ENCODE results near the gene LSM14A.
"Not testable (repeated sequence)": the region's sequence is repeated elsewhere in the genome, so short reads cannot be mapped to it uniquely, and the experiment has no call there.

The LSM14A gene

DNA sequence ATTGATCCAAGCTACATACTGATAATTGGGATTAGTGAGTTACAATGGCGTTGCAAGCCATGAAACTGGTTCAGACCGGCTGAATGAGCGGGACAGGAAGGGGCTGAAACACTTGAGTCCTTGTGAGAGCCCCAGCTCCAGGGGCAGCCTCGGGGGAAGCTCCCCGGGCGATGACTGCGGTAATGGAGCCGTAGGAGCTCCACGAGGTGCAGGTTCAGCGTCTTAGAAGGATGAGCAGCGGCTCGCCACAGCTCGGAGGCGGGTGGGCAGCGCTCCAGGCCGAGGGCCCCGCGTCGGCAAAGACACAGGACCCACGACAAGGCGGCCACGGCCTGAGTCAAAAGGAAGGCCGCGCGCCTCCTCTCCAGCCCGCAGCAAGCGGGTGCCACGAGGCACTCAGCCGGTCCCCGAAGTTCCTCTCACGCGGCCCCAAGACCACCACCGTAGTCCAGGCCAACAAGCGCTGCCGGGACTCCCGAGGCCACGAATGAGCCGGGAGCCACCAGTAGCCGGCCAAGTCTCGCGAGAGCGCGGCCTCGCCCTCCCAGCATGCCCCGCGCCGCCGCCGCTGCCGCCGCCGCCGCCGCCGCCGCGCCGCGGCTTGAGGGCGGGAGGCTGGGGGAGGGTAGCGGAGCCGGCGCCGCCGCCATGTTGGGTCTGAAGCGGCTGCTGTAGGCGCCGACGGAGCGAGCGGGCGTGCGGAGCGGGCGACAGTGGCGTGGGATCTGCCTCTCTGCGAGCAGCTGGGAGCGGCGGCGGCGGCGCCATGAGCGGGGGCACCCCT, at the start of gene LSM14A:
Gene LSM14A (plus strand): TSS at position 628 of the 784 bp plus-strand sequence. CDS start 139 bp downstream, at position 767.
- DNase-seq (ENCODE audit: low spot score): peak; percentile 84

- DNase-seq (ENCODE audit: low spot score): no peak
Observed at GRCh38 chr19:34124828-34125227, 47.5 kb upstream of the LSM14A start.

GRCh38 chr19:34126966-34127365, 45.3 kb upstream of the LSM14A start:
- no peak for DNase-seq (ENCODE audit: low spot score)

GRCh38 chr19:34127684-34128189, 44.6 kb upstream of the LSM14A start:
- DNase-seq (ENCODE audit: low spot score): no peak

DNA sequence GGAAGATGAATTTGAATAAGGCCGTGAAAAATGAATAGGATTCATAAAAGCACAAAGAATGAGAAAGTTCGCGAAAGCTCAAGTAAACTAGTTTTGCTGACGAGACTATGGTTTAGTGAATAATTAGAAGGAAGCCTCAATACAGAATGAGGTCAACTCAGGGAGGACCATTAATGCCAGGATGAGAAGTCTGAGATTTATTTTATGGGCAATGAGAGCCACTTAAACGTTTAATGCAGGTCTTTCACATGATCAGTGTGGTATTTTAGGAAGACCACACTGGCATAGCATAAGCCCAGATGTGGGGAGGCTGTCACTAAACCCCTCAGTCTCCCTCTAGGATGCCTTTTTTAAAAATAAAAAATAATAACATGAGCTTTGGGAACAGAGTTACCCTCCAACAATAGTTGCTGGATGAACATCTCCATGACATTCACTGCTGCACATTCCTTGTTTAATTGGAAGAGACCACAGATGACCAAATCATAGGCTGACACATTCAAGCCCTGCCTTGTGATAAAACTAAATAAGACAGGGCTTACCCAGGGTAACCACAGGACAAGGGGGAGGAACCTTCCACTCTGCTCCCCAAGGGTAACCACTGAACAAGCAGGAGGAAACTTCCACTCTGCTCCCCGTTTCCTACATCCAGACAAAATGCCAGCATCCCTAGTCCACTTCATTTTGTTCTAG, 43.6 kb upstream of the LSM14A start:
- DNase-seq (ENCODE audit: low spot score): no peak

DNA sequence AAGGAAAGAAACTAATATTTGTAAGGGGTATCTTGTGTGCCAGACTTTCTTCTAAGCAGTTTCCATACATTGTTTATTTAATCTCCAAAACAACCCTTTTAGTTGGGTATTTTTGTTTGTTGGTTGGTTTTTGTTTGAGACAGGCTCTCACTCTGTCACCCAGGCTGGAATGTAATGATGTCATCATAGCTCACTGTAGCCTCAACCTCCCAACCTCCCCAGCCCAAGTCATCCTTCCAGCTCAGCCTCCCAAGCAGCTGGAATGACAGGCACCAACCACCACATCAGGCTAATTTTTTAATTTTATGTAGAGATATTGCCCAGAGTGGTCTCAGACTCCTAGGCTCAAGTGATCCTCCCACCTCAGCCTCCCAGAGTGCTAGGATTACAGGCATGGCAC, 41.2 kb upstream of the LSM14A start:
- no peak for DNase-seq (ENCODE audit: low spot score)

- DNase-seq (ENCODE audit: low spot score): not testable (repeated sequence)
Observed at GRCh38 chr19:34132145-34132544, 40.2 kb upstream of the LSM14A start.

GRCh38 chr19:34132706-34133105, 39.6 kb upstream of the LSM14A start:
- DNase-seq (ENCODE audit: low spot score): not testable (repeated sequence)

DNA sequence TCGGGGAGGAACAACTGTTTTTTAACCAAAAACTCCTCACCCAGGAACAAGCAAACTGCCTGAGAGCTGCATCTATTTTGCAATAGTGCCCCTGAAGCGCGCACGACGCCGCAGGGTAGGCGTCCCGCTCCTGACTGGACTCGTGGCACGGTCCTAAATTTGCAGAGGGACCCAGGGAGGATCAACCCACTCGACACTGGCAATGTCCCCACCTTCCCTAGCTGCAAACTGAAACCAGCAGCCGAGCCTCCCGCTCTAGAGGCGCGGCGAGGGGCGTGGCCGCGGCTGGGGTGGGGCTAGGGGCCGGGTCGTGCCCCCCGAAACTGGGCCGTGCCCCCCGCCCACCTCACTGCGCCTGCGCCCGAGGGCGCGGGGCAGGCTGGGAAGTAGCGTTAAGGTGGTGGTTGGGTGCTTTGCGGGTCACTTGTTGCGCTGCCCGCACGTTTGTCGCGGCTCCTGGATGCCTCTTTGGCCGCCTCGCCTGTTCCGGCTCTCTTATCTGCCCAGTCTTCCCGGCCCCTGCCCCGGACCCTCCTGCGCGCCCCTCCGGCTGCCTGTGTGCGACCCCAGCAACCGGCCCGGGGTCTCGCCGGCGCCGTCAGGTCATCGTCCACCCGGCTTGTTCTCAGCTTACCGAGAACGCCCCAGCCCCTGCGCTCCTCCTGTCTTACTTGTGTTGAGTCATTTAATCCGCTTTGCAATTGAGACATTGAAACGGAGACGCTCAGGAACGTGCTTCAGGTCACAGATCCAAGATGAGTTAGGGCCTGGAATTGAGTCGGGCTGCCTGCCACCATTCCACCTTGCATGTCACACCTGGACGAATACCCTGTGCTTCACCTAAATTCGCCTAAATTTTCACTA, 37.9 kb upstream of the LSM14A start:
- DNase-seq (ENCODE audit: low spot score): peak; percentile 84

DNA sequence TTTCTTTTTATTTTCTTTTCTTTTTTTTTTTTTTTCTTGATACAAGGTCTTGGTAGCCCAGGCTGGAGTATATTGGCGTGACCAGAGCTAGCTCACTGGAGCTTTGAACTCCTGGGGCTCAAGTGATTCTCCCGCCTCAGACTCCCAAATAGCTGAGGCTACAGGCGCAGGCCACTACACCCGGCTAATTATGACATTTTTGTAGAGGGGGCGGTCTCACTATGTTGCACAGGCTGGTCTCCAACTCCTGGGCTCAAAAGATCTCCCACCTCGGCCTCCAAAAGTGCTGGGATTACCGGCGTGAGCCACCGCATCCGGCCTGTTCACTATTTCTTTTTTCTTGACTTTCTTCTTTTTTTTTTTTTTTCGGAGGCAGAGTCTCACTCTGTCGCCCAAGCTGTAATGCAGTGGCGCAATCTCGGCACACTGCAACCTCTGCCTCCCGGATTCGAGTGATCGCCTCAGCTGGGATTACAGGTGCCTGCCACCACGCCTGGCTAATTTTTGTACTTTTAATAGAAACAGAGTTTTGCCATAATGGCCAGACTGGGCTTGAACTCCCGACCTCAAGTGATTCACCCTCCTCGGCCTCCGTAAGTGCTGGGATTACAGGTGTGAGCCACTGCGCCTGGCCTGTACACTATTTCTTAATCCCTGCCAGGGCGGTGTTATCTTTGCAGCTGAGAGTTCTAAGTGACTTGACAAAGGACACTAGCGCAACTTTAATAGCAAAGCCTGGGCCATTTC, 37.1 kb upstream of the LSM14A start:
- DNase-seq (ENCODE audit: low spot score): no peak

DNA sequence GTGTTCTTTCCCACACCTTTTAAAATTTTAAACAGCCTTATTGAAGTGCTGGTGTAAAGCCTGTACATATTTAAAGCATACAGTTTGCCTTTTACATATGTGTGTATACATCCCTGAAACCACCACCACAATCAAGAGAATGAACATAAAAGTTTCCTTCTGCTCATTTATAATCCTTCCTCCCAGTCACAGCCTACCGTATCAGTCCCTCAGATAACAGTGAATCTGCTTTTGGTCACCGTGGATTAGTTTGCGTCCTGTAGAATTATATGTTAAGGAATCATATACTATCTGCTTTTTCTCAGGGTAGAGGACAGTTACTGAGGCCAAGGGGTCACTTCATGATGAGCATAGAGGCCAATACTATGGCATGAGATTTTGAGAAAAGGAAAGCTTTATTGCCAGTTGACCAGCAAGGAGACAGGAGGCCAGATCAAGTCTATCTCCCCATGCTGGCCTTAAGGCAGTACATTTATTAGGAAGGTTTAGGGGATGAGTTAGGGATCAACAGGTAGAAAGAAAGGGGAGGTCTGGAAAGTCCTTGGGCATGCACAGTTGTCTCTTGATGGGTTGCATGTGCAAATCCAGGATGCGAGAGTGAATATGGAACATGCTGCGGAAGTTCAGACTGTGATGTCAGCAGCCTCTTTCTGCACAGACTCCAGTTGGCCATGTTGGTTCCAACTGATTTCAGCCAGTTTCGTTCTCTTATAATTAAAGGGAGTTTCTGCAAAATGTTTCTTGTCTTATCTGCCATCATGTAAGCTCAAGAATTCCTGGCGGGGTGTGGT, 36.3 kb upstream of the LSM14A start:
- DNase-seq (ENCODE audit: low spot score): no peak

GRCh38 chr19:34141025-34141424, 31.3 kb upstream of the LSM14A start:
- DNase-seq (ENCODE audit: low spot score): no peak

DNA sequence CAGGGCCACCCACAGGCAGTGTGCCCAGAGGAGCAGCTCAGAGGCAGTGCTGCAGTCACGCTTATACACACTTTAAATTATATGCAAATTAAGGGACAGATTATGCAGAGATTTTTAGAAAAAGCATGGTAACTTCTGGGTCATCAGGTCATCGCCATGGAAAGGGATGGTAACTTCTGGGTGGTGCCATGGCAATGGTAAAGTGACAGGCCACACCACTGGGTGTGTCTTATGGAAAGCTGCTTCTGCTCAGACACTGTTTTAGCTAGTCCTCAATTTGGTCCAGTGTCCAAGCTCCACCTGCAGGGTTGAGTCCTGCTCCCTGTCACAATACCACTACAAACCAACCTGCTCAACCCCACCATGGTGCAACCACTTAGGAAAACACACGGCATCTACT, 29.9 kb upstream of the LSM14A start:
- DNase-seq (ENCODE audit: low spot score): no peak

GRCh38 chr19:34145741-34146202, 26.5 kb upstream of the LSM14A start:
- DNase-seq (ENCODE audit: low spot score): peak; percentile 17

DNA sequence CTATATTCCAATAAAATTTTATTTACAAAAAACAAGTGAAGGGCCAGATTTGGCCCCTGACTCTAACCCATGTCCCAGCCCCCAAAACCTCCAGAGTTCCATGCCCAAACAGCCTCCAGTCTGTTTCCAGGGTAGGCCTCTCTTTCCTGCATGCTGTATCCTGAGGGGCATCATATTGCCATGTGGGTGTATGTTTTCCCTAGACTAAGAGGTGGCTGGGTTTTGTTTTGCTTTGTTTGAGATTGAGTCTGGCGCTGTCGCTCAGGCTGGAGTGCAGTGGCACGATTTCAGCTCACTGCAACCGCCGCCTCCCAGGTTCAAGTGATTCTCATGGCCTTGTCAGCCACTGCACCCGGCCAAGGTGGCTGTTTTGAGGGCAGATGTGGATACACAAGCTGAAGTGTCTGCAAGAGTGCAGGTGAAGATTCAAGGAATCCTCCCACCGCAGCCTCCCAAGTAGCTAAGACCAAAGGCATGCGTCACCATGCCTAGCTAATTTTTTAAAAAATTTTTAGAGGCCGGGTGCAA, 23.6 kb upstream of the LSM14A start:
- no peak for DNase-seq (ENCODE audit: low spot score)

DNA sequence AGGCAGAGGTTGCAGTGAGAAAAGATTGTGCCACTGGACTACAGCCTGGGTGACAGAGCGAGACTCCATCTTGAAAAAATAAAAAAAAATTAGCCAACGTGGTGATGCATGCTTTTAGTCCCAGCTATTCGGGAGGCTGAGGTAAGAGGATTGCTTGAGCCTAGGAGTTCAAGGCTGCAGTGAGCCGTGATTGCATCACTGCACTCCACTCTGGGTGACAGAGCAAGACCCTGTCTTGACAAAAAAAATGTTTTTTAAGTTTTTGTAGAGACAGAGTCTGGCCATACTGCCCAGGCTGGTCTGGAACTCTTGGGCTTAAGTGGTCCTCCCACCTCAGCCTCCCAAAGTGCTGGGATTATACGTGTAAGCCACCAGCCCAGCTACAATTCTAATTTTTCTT, 22.4 kb upstream of the LSM14A start:
- no peak for DNase-seq (ENCODE audit: low spot score)

- DNase-seq (ENCODE audit: low spot score): no peak
Observed at GRCh38 chr19:34150558-34150957, 21.7 kb upstream of the LSM14A start.

- no peak for DNase-seq (ENCODE audit: low spot score)
Observed at GRCh38 chr19:34151439-34151838, 20.9 kb upstream of the LSM14A start.

DNA sequence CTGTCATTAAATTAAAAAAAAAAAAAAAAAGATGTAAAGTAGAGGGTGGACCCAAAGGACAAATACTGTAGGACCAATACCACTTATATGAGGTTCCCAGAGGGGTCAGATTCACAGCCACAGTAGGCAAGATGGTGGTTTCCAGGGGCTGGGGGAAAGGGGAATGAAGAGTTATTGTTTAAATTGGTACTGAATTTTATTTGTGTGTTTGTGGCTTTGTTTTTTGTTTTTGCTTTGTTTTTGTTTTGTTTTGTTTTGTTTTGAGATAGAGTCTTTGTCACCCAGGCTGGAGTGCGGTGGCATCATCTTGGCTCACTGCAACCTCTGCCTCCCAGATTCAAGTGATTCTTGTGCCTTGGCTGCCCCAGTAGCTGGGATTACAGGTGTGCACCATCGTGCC, 17.9 kb upstream of the LSM14A start:
- no peak for DNase-seq (ENCODE audit: low spot score)

- no peak for DNase-seq (ENCODE audit: low spot score)
Observed at GRCh38 chr19:34155686-34156085, 16.6 kb upstream of the LSM14A start.

All from putamen (tissue), 1 donor.